ENCODE results near the gene HS2ST1. TPM values are rescaled to one million over a fixed set of nuclear protein-coding genes. Genes with fewer than 3 reads are reported as not detected.

The HS2ST1 gene
- total RNA-seq, 3 donors from 2014 or later: 20.9 to 24.5 (median 21.7) TPM

GRCh38 chr1:87159378-87159915 is 245.0 kb downstream of the HS2ST1 start:
- no peaks in the 10 kb centered on the region for H3K9me3 ChIP-seq
- ATAC-seq: no peak
- TF ChIP-seq, protein P1, sequence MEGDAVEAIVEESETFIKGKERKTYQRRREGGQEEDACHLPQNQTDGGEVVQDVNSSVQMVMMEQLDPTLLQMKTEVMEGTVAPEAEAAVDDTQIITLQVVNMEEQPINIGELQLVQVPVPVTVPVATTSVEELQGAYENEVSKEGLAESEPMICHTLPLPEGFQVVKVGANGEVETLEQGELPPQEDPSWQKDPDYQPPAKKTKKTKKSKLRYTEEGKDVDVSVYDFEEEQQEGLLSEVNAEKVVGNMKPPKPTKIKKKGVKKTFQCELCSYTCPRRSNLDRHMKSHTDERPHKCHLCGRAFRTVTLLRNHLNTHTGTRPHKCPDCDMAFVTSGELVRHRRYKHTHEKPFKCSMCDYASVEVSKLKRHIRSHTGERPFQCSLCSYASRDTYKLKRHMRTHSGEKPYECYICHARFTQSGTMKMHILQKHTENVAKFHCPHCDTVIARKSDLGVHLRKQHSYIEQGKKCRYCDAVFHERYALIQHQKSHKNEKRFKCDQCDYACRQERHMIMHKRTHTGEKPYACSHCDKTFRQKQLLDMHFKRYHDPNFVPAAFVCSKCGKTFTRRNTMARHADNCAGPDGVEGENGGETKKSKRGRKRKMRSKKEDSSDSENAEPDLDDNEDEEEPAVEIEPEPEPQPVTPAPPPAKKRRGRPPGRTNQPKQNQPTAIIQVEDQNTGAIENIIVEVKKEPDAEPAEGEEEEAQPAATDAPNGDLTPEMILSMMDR (IDR thresholded peaks at IDR 0.05): no peak

More at GRCh38 chr1:87159378-87159915, 245.0 kb downstream of the HS2ST1 start:
- H3K4me3 ChIP-seq: no peak overlapping the region
- H3K4me1 ChIP-seq (ENCODE audit: low read depth): no peaks in the 10 kb centered on the region
- intact Hi-C loops (cut with DNase I, micrococcal nuclease): no loop called here
- DNase-seq: no peak
- H3K36me3 ChIP-seq (ENCODE audit: low read depth): no peaks in the 10 kb centered on the region

Other genes with a start within 250 kb of the HS2ST1 start
- gene SH3GLB1, start 210.1 kb upstream of the HS2ST1 start, total RNA-seq: 100 to 1,000 TPM; 109 to 114 (median 110) TPM
- 100 to 1,000 TPM; 138 to 202 (median 191) TPM for gene SELENOF, start 509 bp upstream of the HS2ST1 start, total RNA-seq

All from mucosa of descending colon (tissue), 3 donors.